AG04449 (cell line): ENCODE measurements around the gene ZFAND5.
A peak's percentile ranks its signal among the peaks of the same experiment; 100 is the strongest.

Experiments
- CTCF ChIA-PET: fragments of 350-600 bp; formaldehyde crosslinking; extraction: SDS; loops from one replicate; lab custom pipeline; 2021; ENCODE audit warnings: antibody characterized with exemption; lab: Yijun Ruan, JAX
- POLR2A ChIA-PET: fragments of 400-600, 350-600 bp; formaldehyde crosslinking; extraction: SDS; loops from one replicate; lab custom pipeline; 2020; ENCODE audit warnings: antibody characterized with exemption, inconsistent platforms; lab: Yijun Ruan, JAX
- DNase-seq: peaks from one replicate; pipeline ENCODE4 v3.0.0-alpha.2; 2010; ENCODE audit warnings: low read depth, low spot score
- H3K4me3 ChIP-seq: 2 replicates; pipeline ENCODE4 v1.5.1; 2011; ENCODE audit warnings: low read depth, mild to moderate bottlenecking, control low read depth, low read length
- TF ChIP-seq, protein P1 (sequence below): IDR thresholded peaks from one replicate; pipeline ENCODE4 v1.5.1; 2011; ENCODE audit warnings: mild to moderate bottlenecking, moderate library complexity, low read length, control low read depth, inconsistent platforms; ENCODE audit not compliant: insufficient read depth; ENCODE audit errors: missing control alignments

ZFAND5 gene

DNA sequence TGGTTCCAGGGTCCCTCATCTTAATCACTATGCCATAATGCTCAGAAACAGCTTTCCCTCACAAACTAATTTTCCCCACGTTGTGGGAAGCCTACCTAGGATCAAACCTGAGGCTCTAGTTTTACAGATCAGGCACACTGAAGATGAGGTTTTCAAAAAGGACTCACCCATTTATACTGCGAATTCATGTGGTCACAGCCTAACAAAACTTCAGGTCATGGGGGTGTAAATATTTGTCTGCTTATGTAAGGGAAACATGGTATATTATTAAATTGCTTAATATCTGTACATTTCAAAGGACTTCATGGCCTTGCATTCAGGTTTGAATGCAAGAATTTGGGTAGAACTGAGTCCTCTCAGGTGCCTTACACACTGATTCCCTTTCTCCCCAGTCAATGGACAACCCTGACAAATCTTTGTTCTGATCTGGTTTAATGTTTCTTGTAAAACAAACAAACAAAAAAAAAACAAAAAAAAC is 12.1 kb downstream of the ZFAND5 start:
- CTCF ChIA-PET, result no interaction called here
- no peak for DNase-seq
- POLR2A ChIA-PET, result no interaction called here
- H3K4me3 ChIP-seq, result no peak overlapping the region
- TF ChIP-seq, protein P1, sequence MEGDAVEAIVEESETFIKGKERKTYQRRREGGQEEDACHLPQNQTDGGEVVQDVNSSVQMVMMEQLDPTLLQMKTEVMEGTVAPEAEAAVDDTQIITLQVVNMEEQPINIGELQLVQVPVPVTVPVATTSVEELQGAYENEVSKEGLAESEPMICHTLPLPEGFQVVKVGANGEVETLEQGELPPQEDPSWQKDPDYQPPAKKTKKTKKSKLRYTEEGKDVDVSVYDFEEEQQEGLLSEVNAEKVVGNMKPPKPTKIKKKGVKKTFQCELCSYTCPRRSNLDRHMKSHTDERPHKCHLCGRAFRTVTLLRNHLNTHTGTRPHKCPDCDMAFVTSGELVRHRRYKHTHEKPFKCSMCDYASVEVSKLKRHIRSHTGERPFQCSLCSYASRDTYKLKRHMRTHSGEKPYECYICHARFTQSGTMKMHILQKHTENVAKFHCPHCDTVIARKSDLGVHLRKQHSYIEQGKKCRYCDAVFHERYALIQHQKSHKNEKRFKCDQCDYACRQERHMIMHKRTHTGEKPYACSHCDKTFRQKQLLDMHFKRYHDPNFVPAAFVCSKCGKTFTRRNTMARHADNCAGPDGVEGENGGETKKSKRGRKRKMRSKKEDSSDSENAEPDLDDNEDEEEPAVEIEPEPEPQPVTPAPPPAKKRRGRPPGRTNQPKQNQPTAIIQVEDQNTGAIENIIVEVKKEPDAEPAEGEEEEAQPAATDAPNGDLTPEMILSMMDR, result no peak

DNA sequence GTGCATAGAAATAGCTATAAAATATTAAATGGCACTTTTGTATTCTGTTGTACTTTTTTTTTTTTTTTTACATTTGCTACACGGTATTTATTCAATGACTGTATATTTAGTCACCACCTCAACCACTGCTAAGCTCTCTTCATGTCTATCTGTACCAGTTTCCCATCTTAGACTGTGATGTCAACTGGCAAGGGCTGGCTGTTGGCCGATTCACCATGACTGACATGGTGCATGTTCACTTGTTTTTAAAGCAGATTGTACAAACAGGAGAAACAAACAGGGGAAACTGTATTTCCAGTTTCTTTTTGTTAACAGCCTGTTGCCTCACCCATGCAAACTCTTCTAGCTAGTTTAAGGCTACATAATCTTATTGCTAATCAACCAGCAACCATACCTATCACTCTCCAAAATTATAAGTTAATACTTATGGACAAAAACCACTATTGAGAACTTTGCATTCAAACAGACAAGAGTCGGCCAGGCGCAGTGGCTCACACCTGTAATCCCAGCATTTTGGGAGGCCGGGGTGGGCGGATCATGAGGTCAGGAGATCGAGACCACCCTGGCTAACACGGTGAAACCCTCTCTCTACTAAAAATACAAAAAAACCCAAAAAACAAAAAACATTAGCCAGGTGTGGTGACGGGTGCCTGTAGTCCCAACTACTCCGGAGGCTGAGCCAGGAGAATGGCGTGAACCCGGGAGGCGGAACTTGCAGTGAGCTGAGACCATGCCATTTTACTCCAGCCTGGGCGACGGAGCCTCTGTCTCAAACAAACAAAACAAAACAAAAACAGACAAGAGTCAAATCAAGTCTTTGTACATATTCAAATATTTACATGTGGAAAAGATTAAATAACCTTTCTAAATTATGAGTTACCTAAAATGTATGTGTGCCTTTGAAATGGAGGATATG is 13.2 kb downstream of the ZFAND5 start:
- ChIA-PET CTCF (interaction anchor here (1.0 to 1.8 kb wide), 3 partner anchors 240 to 249 kb away, joined by 3 to 6 read pairs (median 5); no protein-coding TSS in a partner anchor), POLR2A (interaction anchor here (0.5 to 2.0 kb wide), 5 partner anchors 9 to 405 kb away, joined by 3 to 12 read pairs (median 5); partner anchors contain the start of gene ZFAND5)
- TF ChIP-seq, protein P1, result no peak
- no peak overlapping the region for H3K4me3 ChIP-seq
- peak; percentile 23 for DNase-seq

DNA sequence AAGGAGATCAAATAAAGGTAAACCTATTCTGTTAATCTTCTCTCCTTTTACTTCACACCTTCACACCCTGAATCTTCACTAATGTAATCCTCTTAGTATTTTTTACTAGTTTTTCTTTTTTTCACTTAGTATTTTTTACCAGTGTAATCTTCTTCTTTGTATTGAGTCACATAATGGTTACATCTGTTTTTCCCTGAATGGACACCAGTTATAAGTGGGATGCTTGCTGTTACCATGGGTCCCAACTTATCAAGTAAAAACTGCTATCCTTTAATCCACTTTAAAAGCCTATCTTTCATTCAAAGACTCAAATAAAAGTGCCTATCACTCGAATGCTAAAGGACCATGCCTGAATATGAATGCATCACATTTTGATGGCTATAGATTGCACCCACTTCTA is 15.1 kb downstream of the ZFAND5 start:
- no peak for DNase-seq
- TF ChIP-seq, protein P1, result no peak
- POLR2A ChIA-PET, result no interaction called here
- H3K4me3 ChIP-seq, result no peak overlapping the region
- CTCF ChIA-PET, result no interaction called here

DNA sequence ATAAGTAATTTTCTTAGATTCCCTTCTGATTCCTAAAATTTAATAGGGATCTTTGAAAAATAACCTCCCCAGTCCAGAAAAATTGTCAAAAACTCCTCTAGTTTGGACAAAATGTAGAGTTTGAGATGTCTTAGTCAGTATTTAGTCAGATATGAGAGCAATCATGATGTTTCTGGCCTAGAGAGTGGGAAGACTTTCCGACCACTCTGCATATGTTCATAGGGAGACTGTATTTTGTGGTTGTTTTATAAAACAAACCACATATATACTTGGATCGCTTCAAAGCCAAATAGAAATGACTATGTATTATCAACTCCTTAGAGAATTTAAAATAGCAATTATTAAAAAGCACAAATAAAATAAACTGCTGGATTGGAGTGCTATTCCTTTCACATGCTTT is 15.8 kb downstream of the ZFAND5 start:
- DNase-seq, result no peak
- TF ChIP-seq, protein P1, result no peak
- POLR2A ChIA-PET, result no interaction called here
- CTCF ChIA-PET, result interaction anchor here (1.6 kb wide), 1 partner anchor 243 kb away, joined by 4 read pairs; no protein-coding TSS in a partner anchor
- H3K4me3 ChIP-seq, result no peak overlapping the region

DNA sequence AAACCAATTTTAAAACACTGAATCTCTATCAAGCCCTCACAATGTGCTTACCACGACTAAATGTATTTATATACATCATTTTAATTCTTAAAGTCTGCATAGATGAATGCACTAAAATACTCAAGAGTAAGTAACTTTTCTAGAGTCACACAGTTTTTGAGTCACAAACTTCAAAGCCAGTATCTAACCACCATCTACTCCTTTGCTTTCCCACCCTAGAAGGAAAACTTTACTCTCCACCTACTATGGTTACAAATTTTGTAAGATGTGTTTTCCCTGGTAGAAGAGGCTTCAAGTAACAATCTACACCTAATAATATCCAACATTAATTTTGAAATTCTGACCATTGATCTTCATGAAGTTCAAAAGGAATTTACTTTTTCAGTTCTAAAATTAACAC is 18.7 kb downstream of the ZFAND5 start:
- H3K4me3 ChIP-seq, result no peak overlapping the region
- POLR2A ChIA-PET, result interaction anchor here (1.0 kb wide), 1 partner anchor 19 kb away, joined by 5 read pairs; the partner anchor contains the start of gene ZFAND5
- TF ChIP-seq, protein P1, result no peak
- DNase-seq, result no peak
- CTCF ChIA-PET, result no interaction called here

DNA sequence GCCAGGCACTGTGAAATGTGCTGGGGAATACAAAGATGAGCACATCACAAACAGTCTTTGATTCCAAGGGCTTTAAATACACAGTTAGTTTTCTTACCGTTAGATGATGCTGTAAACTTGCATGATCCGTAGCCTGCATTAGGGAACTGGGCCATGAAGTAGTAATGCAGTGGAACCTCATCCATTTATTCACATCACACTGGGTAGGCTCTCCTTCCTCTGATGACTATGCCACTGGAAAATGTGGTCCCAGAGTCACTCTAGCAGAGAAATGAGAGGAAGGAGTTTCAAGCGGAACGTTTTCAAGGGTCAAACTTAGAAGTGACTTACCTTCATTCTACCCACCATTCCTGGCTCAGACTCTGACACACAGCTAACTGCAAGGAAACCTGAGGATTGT is 26.4 kb downstream of the ZFAND5 start:
- ChIA-PET POLR2A (no interaction called here), CTCF (no interaction called here)
- no peak for DNase-seq
- H3K4me3 ChIP-seq, result no peak overlapping the region
- TF ChIP-seq, protein P1, result no peak
